ENCODE data around the gene DDC. TPM values are rescaled to one million over a fixed set of nuclear protein-coding genes. Genes with fewer than 3 reads are reported as not detected.

DDC gene
- 2.0 TPM for total RNA-seq
- polyA plus RNA-seq: 0.29 TPM

GRCh38 chr7:50564640-50565558, at the start of gene DDC:
DDC (minus strand) TSS chr7:50565405; CDS start chr7:50544085, 21,320 bp downstream.
- WGBS: 60% methylated on average over 8 of the region's 8 CpGs
- H3K4me1 ChIP-seq (ENCODE audit: insufficient read depth): no peaks in the 10 kb centered on the region
- H3K36me3 ChIP-seq (ENCODE audit: insufficient read depth): no peaks in the 10 kb centered on the region
- H3K4me3 ChIP-seq (ENCODE audit: low read depth, low read length): no peak within 1 kb of the TSS
- no peak for DNase-seq (ENCODE audit: extremely low spot score)
- no peak within 1 kb of the TSS for H3K27ac ChIP-seq (ENCODE audit: low read depth)

GRCh38 chr7:50613473-50613872, 48.3 kb upstream of the DDC start:
- Histone ChIP-seq H3K4me1 (ENCODE audit: insufficient read depth) (no peaks in the 10 kb centered on the region), H3K4me3 (ENCODE audit: low read depth, low read length) (no peak overlapping the region), H3K27ac (ENCODE audit: low read depth) (no peak overlapping the region), H3K36me3 (ENCODE audit: insufficient read depth) (peaks cover 2% of the 10 kb centered on the region)
- DNase-seq (ENCODE audit: extremely low spot score): no peak
- WGBS: 93% methylated on average over 8 of the region's 8 CpGs

- Histone ChIP-seq H3K36me3 (ENCODE audit: insufficient read depth) (peaks cover 2% of the 10 kb centered on the region), H3K27ac (ENCODE audit: low read depth) (no peak overlapping the region), H3K4me3 (ENCODE audit: low read depth, low read length) (no peak overlapping the region), H3K4me1 (ENCODE audit: insufficient read depth) (no peaks in the 10 kb centered on the region)
- WGBS: 76% methylated on average over 5 of the region's 5 CpGs
- no peak for DNase-seq (ENCODE audit: extremely low spot score)
Observed at GRCh38 chr7:50612704-50613103, 47.5 kb upstream of the DDC start.

GRCh38 chr7:50610521-50611277, 45.5 kb upstream of the DDC start:
- no peaks in the 10 kb centered on the region for H3K4me1 ChIP-seq (ENCODE audit: insufficient read depth)
- H3K27ac ChIP-seq (ENCODE audit: low read depth): no peak overlapping the region
- peaks cover 3% of the 10 kb centered on the region for H3K36me3 ChIP-seq (ENCODE audit: insufficient read depth)
- no peak for DNase-seq (ENCODE audit: extremely low spot score)
- H3K4me3 ChIP-seq (ENCODE audit: low read depth, low read length): no peak overlapping the region
- WGBS: 70% methylated on average over 6 of the region's 6 CpGs

GRCh38 chr7:50608196-50608906, 43.1 kb upstream of the DDC start:
- Histone ChIP-seq H3K27ac (ENCODE audit: low read depth) (no peak overlapping the region), H3K4me3 (ENCODE audit: low read depth, low read length) (no peak overlapping the region), H3K4me1 (ENCODE audit: insufficient read depth) (no peaks in the 10 kb centered on the region), H3K36me3 (ENCODE audit: insufficient read depth) (peaks cover 3% of the 10 kb centered on the region)
- 82% methylated on average over 9 of the region's 9 CpGs for WGBS
- DNase-seq (ENCODE audit: extremely low spot score): no peak

- DNase-seq (ENCODE audit: extremely low spot score): no peak
- H3K36me3 ChIP-seq (ENCODE audit: insufficient read depth): peaks cover 3% of the 10 kb centered on the region
- H3K4me3 ChIP-seq (ENCODE audit: low read depth, low read length): no peak overlapping the region
- 63% methylated on average over 6 of the region's 6 CpGs for WGBS
- no peak overlapping the region for H3K27ac ChIP-seq (ENCODE audit: low read depth)
- no peaks in the 10 kb centered on the region for H3K4me1 ChIP-seq (ENCODE audit: insufficient read depth)
Observed at GRCh38 chr7:50607524-50608125, 42.4 kb upstream of the DDC start.

GRCh38 chr7:50605059-50605458, 39.9 kb upstream of the DDC start:
- Histone ChIP-seq H3K4me3 (ENCODE audit: low read depth, low read length) (no peak overlapping the region), H3K4me1 (ENCODE audit: insufficient read depth) (no peaks in the 10 kb centered on the region), H3K27ac (ENCODE audit: low read depth) (no peak overlapping the region), H3K36me3 (ENCODE audit: insufficient read depth) (peaks cover 3% of the 10 kb centered on the region)
- WGBS: 96% methylated on average over 13 of the region's 13 CpGs
- no peak for DNase-seq (ENCODE audit: extremely low spot score)

- DNase-seq (ENCODE audit: extremely low spot score): no peak
- Histone ChIP-seq H3K27ac (ENCODE audit: low read depth) (no peak overlapping the region), H3K4me1 (ENCODE audit: insufficient read depth) (no peaks in the 10 kb centered on the region), H3K36me3 (ENCODE audit: insufficient read depth) (peaks cover 4% of the 10 kb centered on the region), H3K4me3 (ENCODE audit: low read depth, low read length) (no peak overlapping the region)
- 84% methylated on average over 7 of the region's 7 CpGs for WGBS
Observed at GRCh38 chr7:50603287-50603686, 38.1 kb upstream of the DDC start.

- WGBS: 93% methylated on average over 12 of the region's 12 CpGs
- no peak overlapping the region for H3K4me3 ChIP-seq (ENCODE audit: low read depth, low read length)
- no peaks in the 10 kb centered on the region for H3K4me1 ChIP-seq (ENCODE audit: insufficient read depth)
- peaks cover 1% of the 10 kb centered on the region for H3K36me3 ChIP-seq (ENCODE audit: insufficient read depth)
- no peak for DNase-seq (ENCODE audit: extremely low spot score)
- H3K27ac ChIP-seq (ENCODE audit: low read depth): no peak overlapping the region
Observed at GRCh38 chr7:50599385-50599784, 34.2 kb upstream of the DDC start.

- WGBS: 87% methylated on average over 18 of the region's 18 CpGs
- Histone ChIP-seq H3K4me3 (ENCODE audit: low read depth, low read length) (no peak overlapping the region), H3K36me3 (ENCODE audit: insufficient read depth) (peaks cover 1% of the 10 kb centered on the region), H3K27ac (ENCODE audit: low read depth) (no peak overlapping the region), H3K4me1 (ENCODE audit: insufficient read depth) (no peaks in the 10 kb centered on the region)
- DNase-seq (ENCODE audit: extremely low spot score): no peak
Observed at GRCh38 chr7:50598460-50599343, 33.5 kb upstream of the DDC start.

GRCh38 chr7:50596484-50596883, 31.3 kb upstream of the DDC start:
- WGBS: 87% methylated on average over 4 of the region's 4 CpGs
- DNase-seq (ENCODE audit: extremely low spot score): no peak
- no peak overlapping the region for H3K27ac ChIP-seq (ENCODE audit: low read depth)
- H3K36me3 ChIP-seq (ENCODE audit: insufficient read depth): peaks cover 1% of the 10 kb centered on the region
- no peaks in the 10 kb centered on the region for H3K4me1 ChIP-seq (ENCODE audit: insufficient read depth)
- H3K4me3 ChIP-seq (ENCODE audit: low read depth, low read length): no peak overlapping the region

- H3K27ac ChIP-seq (ENCODE audit: low read depth): no peak overlapping the region
- WGBS: 52% methylated on average over 5 of the region's 5 CpGs
Observed at GRCh38 chr7:50595491-50596102, 30.4 kb upstream of the DDC start.

More at GRCh38 chr7:50595491-50596102, 30.4 kb upstream of the DDC start:
- DNase-seq (ENCODE audit: extremely low spot score): no peak
- Histone ChIP-seq H3K36me3 (ENCODE audit: insufficient read depth) (peaks cover 1% of the 10 kb centered on the region), H3K4me1 (ENCODE audit: insufficient read depth) (no peaks in the 10 kb centered on the region), H3K4me3 (ENCODE audit: low read depth, low read length) (no peak overlapping the region)

Measured in urinary bladder (tissue), 4 donors.